ENCODE results near the gene RHO. TPM values are rescaled to one million over a fixed set of nuclear protein-coding genes. Genes with fewer than 3 reads are reported as not detected.
"Not testable (repeated sequence)": the region's sequence is repeated elsewhere in the genome, so short reads cannot be mapped to it uniquely, and the experiment has no call there.

Gene RHO
- total RNA-seq, 1 donor from 2014 or later = not detected

GRCh38 chr3:129542747-129543146, 14.3 kb downstream of the RHO start:
- DNase-seq (ENCODE audit: low read depth) = no peak

GRCh38 chr3:129543156-129543790, 14.8 kb downstream of the RHO start, which contains the start of gene H1-8:
Gene H1-8 (plus strand): TSS chr3:129543175. CDS start chr3:129543219, 44 bp downstream.
- DNase-seq (ENCODE audit: low read depth) = no peak

- DNase-seq (ENCODE audit: low read depth) = no peak
Observed at GRCh38 chr3:129543999-129544398, 15.6 kb downstream of the RHO start.

- DNase-seq (ENCODE audit: low read depth) = not testable (repeated sequence)
Observed at GRCh38 chr3:129545951-129546350, 17.5 kb downstream of the RHO start.

- DNase-seq (ENCODE audit: low read depth) = no peak
Observed at GRCh38 chr3:129547241-129547640, 18.8 kb downstream of the RHO start.

- peak; percentile 44 for DNase-seq (ENCODE audit: low read depth)
Observed at GRCh38 chr3:129548104-129548965, 19.9 kb downstream of the RHO start.

- no peak for DNase-seq (ENCODE audit: low read depth)
Observed at GRCh38 chr3:129549006-129549800, 20.8 kb downstream of the RHO start.

GRCh38 chr3:129549805-129550204, 21.4 kb downstream of the RHO start:
- no peak for DNase-seq (ENCODE audit: low read depth)

GRCh38 chr3:129552287-129553050, 24.0 kb downstream of the RHO start:
- no peak for DNase-seq (ENCODE audit: low read depth)

- no peak for DNase-seq (ENCODE audit: low read depth)
Observed at GRCh38 chr3:129553171-129553570, 24.7 kb downstream of the RHO start.

- no peak for DNase-seq (ENCODE audit: low read depth)
Observed at GRCh38 chr3:129553719-129554118, 25.3 kb downstream of the RHO start.

- DNase-seq (ENCODE audit: low read depth) = peak; percentile 83
Observed at GRCh38 chr3:129554356-129555152, 26.1 kb downstream of the RHO start.

GRCh38 chr3:129555153-129555550, 26.7 kb downstream of the RHO start:
- no peak for DNase-seq (ENCODE audit: low read depth)

- DNase-seq (ENCODE audit: low read depth) = no peak
Observed at GRCh38 chr3:129555616-129556357, 27.3 kb downstream of the RHO start.

- DNase-seq (ENCODE audit: low read depth) = no peak
Observed at GRCh38 chr3:129556358-129556695, 27.9 kb downstream of the RHO start.

- DNase-seq (ENCODE audit: low read depth) = no peak
Observed at GRCh38 chr3:129556890-129557547, 28.6 kb downstream of the RHO start.

GRCh38 chr3:129557548-129557894, 29.1 kb downstream of the RHO start:
- peak; percentile 63 for DNase-seq (ENCODE audit: low read depth)

- DNase-seq (ENCODE audit: low read depth) = peak; percentile 47
Observed at GRCh38 chr3:129558081-129558771, 29.8 kb downstream of the RHO start.

All from myocyte (in vitro differentiated cells).